ENCODE measurements around the gene PRRG2.
A peak's percentile ranks its signal among the peaks of the same experiment; 100 is the strongest.

PRRG2 gene

DNA sequence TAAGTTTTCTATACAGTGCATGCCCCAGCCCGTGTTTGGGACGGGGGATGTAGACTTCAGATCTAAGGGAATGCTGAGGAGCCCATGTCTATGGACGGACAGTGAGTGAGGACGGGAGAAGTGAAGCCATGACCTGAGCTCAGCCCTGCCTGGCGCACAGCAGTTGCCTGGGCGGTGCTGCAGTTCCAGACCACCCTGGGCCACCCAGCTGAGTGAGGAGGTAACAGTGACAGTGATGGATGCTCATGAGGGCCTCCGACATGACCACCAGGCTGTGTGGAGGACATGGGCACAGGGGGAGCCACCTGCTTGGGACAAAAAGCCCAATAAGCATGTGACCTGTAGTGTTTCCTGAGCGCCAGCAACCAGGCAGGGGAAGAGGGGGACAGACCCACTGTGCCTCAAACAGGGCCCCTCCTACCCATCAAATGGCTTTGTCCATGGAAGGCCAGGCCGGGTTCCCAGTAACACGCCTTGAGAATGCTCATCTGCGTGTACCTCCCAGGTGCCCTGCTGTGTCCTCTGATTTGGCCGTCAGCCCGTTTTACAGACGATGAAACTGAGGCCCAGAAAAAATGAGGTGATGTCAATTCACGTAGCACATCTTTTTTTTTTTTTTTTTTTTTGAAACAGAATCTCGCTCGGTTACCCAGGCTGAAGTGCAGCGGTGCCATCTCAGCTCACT lies 23.3 kb upstream of the PRRG2 start:
- DNase-seq (ENCODE audit: low spot score) = no peak

DNA sequence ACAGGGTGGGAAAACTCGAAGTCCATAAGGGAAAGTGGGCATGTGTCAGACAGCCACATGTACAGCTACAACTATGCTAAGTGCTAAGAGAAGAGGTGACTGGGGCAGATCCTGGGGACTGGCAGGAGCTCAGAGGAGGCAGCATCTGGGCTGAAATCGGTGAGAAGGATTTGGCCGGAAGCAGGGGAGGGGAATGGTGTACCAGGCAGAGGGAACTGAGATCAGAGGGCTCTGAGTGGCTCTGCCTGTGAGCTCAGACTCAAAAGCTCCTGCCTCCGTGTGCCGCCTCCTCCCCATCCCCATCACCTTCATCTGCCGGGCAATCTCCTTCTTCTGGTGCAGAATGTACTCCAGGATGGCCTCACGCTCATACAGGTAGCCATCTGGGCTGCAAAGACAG lies 22.5 kb upstream of the PRRG2 start:
- DNase-seq (ENCODE audit: low spot score) = no peak

DNA sequence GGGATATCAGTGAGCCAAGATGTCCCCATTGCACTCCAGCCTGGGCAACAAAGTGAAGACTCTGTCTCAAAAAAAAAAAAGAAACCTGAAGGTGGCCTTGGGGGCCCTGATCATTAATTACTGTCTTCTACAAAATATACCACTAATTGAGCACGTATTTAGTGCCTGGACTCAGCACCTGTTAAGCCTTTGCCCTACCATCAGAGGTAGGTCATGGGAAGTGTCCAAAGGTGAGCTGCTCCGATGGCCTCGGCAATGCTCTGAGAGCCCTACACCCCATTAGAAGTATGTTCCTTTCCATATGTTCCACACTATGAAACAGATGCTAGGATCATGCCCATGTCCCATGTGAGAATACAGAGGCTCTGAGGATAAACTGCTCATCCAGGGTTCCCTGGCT lies 21.7 kb upstream of the PRRG2 start:
- no peak for DNase-seq (ENCODE audit: low spot score)

DNA sequence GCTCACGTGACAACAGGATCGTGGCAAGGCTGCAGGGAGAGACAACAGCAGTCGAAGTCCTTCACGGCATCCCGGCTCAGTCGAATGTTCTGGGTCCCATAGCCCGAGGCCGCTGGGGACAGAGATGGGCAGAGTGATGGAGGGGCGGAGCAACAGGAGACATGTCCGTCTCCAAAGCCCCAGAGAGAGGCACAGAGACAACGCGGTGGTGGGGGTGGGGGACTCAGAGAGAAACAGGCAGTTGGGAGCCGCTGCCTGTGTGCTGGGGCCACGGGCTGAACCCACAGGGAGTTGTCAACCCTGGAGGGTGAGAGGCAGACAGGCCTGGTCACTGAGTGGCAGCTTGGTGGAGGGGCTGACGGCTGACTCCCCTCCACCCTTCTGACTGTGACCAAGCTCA lies 21.2 kb upstream of the PRRG2 start:
- no peak for DNase-seq (ENCODE audit: low spot score)

DNA sequence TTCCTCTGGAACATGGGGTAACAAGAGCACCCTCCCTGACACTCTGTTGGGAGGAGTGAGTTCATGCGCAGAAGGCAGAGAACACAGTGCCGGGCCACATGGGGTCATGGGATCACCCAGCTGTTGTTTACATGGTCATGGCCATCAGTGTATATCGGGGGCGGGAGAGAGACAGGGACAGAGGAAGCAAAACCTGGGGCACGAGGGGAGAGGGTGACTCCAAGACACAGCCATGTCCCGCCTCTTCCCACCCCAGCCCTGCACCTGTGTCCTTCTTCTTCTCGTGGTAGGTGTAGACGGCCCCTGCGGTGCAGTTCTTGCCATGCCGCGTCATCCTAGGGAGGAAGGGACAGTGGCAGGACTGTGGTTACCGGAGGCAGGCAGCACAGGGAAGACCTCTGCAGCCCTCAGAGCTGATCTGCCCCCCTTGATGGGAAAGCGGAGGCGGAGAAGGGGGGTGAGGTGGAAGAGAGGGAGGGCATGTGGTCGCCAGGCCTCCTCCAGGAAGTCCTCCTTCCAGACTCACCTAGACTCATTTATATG lies 20.7 kb upstream of the PRRG2 start:
- DNase-seq (ENCODE audit: low spot score) = no peak

DNA sequence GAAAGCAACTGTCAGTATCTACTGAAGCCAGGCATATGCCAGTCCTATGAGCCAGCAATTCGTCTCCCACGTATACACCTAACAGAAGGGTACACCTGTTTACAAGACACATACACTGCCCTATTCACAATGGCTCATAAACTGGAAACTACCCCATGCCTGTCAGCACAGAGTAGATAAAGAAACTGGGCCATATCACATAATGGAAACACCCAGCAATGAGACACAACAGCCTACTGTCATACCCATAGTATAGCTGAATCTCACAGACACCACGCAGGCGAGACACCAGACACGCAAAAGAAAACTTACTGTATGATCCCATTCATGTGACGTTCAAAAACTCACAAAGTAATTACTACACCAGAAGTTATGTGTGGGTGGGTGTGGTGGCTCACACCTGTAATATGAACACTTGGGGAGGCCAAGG lies 16.5 kb upstream of the PRRG2 start:
- DNase-seq (ENCODE audit: low spot score) = no peak

DNA sequence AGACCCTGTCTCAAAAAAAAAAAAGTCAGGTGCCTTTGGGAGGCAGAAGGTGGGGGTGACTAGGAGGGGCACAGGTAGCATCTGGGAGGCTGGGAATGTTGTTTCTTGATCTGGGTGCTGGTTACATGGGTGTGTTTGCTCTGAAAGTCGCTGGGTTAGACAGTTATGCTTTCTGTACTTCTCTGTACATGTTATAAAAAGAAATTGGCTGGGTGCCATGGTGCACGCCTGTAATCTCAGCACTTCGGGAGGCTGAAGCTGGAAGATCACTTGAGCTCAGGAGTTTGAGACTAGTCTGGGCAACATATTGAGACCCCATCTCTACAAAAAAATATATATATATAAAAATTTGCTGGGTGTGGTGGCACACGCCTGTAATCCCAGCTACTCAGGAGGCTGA lies 15.9 kb upstream of the PRRG2 start:
- no peak for DNase-seq (ENCODE audit: low spot score)

DNA sequence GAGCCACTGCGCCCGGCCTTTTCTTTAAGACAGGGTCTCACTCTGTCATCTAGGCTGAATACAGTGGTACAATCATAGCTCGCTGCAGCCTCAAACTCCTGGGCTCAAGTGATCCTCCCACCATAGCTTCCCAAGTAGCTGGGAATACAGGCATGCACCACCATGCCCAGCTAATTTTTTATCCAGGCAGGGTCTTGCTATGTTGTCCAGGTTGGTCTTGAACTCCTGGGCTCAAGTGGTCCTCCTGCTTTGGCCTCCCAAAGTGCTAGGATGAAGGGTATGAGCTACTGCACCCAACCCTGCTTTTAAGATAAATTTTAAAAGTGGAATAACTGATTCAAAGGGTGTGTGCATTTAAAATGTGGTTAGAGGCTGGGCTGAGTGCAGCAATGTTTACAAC lies 14.8 kb upstream of the PRRG2 start:
- DNase-seq (ENCODE audit: low spot score) = no peak

DNA sequence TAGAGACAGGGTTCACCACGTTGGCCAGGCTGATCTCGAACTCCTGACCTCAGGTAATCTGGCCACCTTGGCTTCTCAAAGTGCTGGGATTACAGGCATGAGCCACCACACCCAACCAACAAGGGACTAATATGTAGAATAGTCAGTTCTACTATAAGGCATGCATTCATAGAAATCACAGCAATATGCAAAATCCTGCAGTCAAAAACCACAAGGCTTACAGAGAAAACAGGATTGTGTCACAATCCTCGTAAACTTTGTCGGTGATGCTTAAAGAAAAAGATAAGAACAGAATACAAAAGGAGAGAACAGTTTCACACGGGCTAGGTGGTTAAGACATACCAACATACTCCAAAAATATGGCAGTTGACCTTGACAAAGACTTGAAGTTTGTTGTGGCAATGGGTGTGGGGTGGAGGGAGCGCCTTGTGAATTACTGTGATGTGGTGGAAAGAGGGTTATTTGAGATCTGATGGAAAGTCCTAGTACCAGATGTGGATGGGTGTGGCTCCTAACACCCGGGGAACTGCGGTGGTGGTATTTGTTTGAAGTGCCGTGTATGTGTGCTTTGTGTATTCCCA lies 13.2 kb upstream of the PRRG2 start:
- DNase-seq (ENCODE audit: low spot score) = no peak

DNA sequence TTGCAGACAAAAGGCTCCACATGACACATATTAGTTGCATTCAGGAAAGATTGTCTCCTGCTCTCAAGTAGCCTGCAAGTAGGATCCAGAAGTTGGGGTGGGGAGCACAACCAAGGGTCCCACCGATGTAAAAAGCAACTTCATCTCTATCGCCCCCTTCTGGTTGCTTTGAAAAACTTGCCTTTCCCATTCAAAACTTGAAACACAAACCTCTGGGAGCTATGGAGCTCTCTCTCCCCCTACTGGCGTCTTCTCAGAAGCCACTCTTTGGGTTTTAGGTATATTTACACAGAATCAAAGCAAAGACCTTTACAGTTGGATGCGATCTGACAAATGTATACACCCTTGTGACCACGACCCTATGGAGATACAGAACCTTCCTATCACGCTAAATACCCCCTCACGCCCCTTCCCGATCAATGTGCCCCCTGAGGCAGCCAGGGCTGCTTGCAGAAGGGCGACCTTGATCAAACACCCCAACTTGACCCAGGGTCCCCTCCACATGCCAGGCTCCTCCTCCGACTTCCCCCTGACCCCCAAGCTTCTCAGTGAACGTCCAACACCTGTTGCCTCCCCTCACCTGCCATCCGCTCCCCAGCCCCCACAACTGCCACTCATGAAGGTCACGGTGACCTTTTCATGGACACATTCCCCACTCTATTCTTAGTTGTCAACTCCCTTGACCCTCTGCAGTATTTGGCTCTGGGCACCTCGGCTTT lies 10.8 kb upstream of the PRRG2 start:
- DNase-seq (ENCODE audit: low spot score) = no peak

DNA sequence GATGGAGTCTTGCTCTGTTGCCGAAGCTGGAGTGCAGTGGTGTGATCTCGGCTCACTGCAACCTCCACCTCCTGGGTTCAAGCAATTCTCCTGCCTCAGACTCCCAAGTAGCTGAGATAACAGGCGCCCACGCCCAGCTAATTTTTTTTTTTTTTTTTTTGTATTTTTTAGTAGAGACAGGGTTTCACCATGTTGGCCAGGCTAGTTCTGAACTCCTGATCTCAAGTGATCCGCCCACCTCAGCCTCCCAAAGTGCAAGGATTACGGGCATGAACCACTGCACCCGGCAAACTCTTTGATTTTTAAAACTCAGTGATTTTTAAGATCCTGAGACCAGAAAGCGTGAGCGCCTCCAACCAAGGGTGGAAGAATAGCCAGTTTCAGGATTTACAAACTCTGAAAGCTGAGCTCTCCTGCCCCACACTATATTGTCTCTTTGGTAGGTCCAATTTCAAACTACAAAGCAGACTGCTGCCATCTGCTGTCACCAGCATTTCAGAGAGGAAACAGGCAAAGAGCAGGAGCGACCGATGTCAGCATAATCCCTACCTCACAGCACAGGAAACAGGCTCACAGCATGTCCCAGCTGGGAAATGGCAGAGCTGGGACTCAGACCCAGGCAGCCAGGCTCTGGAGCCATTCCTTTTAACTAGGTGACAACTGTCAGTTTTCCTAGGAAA lies 10.0 kb upstream of the PRRG2 start:
- DNase-seq (ENCODE audit: low spot score) = no peak

DNA sequence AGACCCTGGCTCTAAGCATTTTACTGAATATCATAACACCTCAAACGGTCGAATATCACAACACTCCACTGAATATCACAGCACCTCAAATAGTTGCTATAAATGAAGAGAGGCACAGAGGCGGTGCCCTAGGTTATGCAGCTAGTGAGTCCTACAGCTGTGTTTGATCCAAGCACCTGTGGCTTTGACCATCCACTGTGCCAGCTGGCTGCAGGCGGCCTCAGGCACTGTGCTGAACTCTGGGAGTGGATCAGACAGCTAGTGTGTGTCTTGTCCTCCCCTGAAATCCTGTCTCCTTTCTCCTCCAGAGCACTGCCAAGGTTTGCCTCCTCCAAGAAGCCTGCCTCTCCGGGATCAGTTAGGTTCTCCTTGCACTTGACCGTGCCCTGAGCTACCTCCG lies 8.1 kb upstream of the PRRG2 start:
- no peak for DNase-seq (ENCODE audit: low spot score)

DNA sequence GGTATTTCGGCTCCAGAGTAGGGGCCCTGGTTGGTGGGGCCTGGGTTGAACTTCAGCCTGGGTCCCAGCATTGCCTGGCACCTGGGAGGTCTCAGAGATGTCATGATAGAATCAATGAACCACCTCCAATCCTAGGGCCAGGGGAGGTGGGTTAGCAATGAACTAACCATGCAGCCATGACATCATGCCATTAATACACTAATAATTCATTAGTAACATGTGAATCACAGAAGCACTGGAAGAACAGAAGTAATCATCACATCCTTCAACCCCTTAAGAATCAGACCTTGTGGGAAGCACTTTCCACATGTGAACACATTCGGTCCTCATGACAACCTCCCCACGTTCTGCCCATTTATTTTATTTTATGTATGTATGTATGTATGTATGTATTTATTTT lies 7.7 kb upstream of the PRRG2 start:
- no peak for DNase-seq (ENCODE audit: low spot score)

DNA sequence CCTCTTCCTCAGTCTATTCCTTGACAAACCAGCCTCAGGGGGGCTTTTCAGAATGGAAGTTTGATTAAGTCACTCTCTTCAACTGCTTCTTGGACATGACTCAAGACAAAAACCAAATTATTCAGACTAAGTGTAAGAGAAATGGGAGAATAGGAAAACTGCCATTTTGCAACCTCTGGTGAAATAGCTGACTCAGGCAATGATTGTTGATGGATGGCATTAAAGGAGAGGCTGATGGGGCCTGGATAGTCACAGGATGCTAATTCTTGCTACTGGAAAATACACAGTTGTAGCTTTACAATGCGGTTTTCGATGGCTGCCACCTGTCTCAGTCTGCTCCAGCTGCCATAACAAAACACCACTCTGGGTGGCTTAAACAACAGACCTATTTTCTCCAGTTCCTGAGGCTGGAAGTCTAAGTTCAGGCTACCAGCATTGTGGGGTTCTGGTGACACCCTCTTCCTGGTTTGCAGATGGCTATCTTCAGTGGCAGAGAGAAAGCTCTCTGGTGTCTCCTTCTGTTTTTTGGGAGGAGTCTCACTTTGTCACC lies 6.8 kb upstream of the PRRG2 start:
- DNase-seq (ENCODE audit: low spot score) = no peak

DNA sequence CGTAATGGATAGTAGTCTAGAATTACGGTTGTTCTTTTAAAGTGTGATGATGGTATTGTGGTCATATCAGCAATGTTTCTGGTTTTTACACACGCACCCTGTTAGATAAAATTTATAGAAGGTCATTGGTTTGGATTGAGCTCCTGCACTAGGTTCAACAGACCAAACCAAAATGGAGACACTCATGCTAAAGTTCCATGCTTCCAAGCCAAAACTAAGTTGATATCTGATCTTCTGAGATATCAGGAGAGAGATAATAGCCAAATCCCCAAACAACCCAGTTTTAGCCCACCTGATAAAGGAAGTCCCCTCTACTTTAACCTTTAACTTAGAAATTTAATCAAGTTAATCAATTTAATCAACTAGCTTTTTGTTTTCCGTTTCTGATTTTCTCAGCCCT lies 1.9 kb upstream of the PRRG2 start:
- DNase-seq (ENCODE audit: low spot score) = no peak

DNA sequence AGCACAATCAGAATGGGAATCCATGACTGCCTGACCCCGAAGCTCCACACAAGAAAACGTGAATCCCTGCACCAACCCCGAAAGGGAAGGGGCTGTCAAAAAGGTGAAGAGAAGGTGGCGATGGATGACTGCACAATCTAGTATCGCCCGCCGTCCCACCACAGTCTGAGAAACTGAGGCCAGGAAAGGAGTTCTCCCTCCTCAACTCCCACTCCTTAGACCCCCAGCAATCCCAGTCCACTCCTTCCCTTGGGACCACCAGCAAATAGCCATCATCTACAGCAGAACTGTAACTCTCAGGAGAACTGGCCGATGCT lies 1.2 kb upstream of the PRRG2 start:
- no peak for DNase-seq (ENCODE audit: low spot score)

DNA sequence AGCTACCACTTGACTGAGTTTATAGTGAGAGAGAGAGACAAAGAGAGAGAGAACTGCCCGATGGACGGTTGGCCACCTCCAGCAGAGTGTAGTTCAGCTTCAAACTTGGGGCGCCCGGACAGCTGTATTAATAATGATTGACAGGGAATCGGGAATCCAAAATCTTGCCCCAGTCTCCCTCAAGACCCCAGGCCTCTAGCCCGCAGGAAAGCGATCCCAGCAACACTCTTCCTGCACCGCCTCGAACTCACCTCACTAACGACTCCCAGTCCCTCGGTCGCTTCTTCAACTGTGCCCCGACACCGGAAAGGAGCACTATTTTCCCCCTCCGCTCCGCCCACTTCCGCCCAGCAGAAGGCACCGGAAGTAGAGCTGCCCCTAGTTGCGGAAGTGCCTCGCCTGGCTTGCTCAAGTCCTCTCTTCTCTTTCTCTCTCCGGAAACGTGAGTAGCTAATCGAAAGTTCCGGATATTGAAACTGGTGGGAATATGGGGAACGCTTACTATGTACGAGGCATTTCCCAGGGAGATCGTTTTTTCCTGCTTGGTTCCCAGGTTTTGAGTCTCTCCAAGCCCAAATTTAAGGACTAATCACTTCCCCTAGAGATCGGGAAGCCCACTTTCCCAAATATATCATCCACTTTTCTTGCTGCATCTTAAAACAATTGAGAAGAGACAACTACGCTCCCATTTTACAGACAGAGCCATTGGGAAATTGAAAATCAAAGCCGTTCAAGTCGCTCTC lies 681 bp upstream of the PRRG2 start, which contains the start of gene NOSIP:
NOSIP (minus strand) TSS at position 293 of the 743 bp plus-strand sequence. CDS start 19,865 bp downstream, outside the sequence.
- DNase-seq (ENCODE audit: low spot score) = peak; percentile 97

DNA sequence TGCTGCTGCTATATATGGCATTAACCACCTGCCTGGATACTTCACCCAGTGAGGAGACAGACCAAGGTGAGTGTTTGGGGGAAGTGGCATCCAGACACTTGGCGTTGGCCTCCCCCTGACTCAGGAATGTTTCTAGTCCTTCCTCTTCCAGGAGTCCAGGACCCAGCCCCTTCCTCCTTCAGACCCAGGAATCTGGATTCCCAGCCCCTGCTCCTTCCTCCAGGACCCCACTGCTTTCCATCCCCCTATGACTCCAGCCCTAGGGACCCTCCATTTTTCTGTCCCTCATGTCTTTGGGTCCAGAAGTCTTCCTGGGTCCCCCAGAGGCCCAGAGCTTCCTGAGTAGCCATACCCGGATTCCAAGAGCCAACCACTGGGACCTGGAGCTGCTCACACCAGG lies 2.1 kb downstream of the PRRG2 start:
- DNase-seq (ENCODE audit: low spot score) = no peak

DNA sequence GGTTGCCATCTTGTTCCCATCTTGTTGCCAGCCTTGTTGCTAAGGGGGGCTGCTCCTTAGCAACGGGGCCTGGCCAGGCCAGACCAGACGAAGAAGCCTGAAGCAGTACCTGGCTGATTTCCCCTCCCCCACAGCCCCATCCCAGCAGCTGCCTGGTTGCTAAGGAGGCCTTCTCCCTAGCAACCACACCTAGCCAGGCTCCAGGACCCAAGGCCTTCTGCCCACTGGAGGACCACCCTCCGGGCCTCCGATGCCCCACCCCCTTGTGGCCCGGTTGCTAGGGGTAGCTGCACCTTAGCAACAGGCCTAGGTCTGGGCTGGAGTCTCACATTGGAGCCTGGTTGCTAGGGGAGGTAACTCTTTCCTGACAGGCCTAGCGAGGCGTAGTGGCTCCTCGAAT lies 3.9 kb downstream of the PRRG2 start:
- no peak for DNase-seq (ENCODE audit: low spot score)

DNA sequence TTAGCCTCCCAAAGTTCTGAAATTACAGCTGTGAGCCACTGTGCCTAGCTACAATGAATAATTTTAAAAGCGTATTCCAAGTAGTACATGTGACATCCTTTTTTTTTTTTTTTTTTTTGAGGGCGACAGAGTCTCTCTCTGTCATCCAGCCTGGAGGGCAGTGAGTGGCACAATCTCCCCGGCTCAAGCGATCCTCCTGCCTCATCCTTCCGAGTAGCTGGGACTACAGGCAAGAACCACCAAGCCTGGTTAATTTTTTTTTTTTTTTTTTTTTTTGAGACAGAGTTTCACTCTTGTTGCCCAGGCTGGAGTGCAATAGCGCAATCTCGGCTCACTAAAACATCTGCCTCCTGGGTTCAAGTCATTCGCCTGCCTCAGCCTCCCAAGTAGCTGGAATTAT lies 6.1 kb downstream of the PRRG2 start:
- no peak for DNase-seq (ENCODE audit: low spot score)

DNA sequence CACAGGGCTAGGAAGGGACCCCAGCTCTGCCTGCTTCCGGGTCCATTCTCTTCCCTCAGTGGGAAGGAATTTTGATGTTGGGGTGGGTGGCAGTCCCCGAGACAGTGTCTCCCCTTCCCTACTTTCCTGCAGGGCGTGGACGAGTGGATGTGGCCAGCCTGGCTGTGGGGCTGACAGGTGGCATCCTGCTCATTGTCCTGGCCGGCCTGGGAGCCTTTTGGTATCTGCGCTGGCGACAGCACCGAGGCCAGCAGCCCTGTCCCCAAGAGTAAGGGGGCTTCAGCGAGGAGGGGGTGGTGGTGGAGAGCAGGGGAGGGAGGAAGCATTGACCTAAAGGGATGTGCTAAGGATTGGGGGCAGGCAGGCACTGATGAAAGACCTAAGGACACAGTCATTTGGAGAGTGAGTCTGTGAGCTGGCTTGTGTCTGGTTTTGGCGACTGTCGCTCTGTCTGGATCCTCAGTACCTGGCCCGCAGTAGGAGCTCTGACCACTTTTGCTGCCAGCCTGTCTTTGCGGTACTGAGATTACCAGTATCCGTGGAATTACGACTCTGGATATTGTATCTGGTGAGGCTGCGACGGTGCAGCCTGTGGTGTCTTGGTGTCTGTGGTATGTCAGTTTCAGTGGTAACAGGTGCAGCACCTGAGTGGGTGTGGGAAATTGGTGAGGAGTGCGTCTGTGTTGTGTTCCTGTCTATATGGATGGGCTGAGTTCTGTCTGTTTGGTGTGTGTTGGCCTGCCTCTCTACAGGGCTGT lies 7.4 kb downstream of the PRRG2 start:
- no peak for DNase-seq (ENCODE audit: low spot score)

Data from left forelimb (tissue), 1 donor.